T-helper 1 cell treated with Interleukin-12 subunit alpha and Interleukin-12 subunit beta and Interleukin-4 antibody, amounts not matched to agents 30 μg/mL and 1 μg/mL, for 36 hours (primary cell): Measurements from ENCODE around the gene PODXL.

Experiments
- H3K27ac Mint-ChIP-seq: one replicate; pipeline ENCODE4 v1.8.0; 2021; ENCODE audit warnings: mild to moderate bottlenecking, mixed read lengths
- H3K27me3 Mint-ChIP-seq: one replicate; pipeline ENCODE4 v1.8.0; 2021; ENCODE audit warnings: low read depth, mixed read lengths
- H3K36me3 Mint-ChIP-seq: one replicate; pipeline ENCODE4 v1.8.0; 2021; ENCODE audit warnings: low read depth, mixed read lengths
- H3K4me1 Mint-ChIP-seq: one replicate; pipeline ENCODE4 v1.8.0; 2021; ENCODE audit warnings: low read depth, mixed read lengths
- H3K4me3 Mint-ChIP-seq: one replicate; pipeline ENCODE4 v1.8.0; 2021; ENCODE audit warnings: mild to moderate bottlenecking, moderate library complexity, mixed read lengths
- H3K9me3 Mint-ChIP-seq: one replicate; pipeline ENCODE4 v1.8.0; 2021; ENCODE audit warnings: mixed read lengths

The PODXL gene

DNA sequence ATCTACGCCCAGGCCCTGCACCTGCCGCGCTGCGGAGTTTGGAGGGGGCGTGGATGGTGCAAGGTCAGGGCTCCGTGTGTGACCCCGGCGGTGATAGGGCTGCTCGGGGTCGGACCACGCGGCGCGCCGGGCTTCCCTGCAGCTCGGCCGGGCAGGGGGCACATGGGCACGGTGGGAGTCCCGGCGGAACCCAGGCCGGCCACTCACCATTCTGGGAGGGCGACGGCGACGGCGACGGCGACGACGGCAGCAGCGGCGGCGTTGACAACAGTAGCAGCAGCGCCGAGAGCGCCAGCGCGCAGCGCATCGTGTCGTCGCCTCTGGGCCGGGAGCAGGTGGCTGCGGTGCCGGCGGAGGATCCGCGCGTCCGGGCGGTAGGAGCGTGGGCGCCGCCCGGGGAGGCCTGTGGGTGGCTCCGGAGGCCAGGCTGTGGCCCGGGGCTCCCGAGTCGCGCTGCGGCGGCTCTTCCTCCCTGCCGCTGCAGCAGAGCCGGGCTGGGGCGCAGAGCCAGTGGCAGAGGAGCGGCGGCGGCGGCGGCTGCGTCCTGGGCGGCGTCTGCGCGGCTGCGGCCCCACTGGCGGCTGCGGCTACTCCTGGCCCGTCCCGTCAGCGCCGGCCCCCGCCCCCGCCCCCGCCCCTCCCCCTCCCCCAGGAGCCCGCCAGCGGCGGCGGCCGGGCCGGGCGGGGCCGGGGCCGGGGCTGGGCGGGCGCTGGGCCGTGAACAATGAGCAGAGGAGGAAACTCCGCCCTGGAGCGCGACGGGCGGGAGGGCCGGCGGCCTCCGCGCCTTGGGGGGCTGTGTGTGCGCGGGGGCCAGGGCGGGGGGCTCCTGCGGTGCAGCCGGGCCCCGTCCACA lies at the start of gene PODXL:
Gene PODXL, minus strand, starts transcription at position 576 of the 856 bp plus-strand sequence. Its CDS starts 269 bp downstream, at position 307.
- no peaks in the 10 kb centered on the region for H3K9me3 Mint-ChIP-seq
- peak within 1 kb of the TSS; percentile 75 for H3K4me3 Mint-ChIP-seq
- no peaks in the 10 kb centered on the region for H3K36me3 Mint-ChIP-seq
- H3K4me1 Mint-ChIP-seq = peaks cover 13% of the 10 kb centered on the region
- peaks cover 76% of the 10 kb centered on the region for H3K27me3 Mint-ChIP-seq
- peak within 1 kb of the TSS; percentile 36 for H3K27ac Mint-ChIP-seq

DNA sequence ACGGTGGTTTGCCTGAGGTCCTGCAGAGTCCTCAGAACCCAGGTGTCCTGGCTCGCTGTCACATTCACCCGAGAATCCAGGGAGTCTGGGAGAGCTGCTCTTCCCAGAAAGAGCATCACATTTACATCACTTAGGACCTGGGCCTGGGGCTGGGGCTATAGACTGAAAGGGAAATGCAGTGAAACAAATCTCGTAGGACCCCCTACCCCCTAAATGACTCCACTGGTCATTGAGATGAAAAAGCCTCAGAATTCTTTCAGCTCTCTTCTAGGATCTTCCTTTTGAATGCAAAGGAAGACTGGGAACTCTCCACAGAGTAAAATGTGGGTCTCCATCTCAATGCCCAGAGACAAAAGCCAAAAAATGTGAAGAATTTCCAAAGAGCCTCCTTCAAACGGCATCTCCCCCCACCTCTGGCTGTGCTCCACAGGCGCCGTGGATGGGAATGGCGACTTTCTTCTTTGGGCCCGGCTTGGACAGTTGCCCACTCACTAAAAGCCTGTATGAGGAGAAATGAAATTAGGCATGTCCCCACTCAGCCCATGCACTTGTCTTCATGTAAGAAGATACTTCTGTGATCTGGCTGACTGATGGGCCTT lies 49.0 kb upstream of the PODXL start:
- Mint-ChIP-seq H3K27ac (no peak overlapping the region), H3K27me3 (peaks cover 37% of the 10 kb centered on the region), H3K4me1 (peaks cover 2% of the 10 kb centered on the region), H3K36me3 (no peaks in the 10 kb centered on the region), H3K9me3 (no peaks in the 10 kb centered on the region), H3K4me3 (no peak overlapping the region)

DNA sequence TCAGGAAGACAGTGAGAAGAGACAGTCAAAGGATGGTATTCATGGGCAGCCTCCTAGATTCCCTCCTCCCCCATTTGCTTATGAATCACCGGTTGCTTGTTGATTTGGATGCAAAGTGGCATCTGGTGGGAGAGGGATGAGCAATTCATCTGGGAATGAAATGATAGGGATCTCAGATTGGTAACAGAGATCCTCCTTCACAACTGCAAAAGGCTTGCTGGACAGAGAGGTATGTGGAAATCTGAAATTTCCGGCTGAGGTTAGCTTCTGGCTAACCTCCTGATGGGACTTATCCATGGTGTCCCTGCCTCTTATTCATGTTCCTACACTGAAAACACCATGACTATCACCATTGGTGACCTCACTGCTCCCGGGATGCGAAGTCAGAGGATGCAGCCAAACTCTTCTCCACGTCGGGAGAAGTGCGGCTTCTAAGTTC lies 48.4 kb upstream of the PODXL start:
- H3K27me3 Mint-ChIP-seq = peaks cover 37% of the 10 kb centered on the region

DNA sequence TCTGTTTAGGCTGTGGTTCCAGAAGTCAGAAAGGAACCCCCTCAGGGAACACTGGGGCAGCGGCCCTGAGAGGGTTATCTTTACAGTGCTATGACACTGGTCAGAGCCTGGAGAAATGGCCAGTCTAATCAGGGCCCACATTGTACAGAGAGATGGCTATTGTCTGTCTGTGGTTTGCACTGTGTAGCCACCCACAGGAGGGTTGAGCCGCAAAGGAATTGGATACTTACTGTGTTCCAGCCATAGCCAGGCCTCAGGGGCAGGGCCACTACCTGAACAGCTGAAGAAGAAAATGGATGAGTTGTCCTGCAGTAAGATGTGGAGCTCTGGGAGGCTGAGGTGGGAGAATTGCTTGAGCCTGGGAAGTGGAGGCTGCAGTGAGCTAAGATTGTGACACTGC lies 47.5 kb upstream of the PODXL start:
- Mint-ChIP-seq H3K27me3 (peaks cover 37% of the 10 kb centered on the region), H3K27ac (no peak overlapping the region), H3K4me1 (peaks cover 2% of the 10 kb centered on the region), H3K9me3 (no peaks in the 10 kb centered on the region), H3K36me3 (no peaks in the 10 kb centered on the region), H3K4me3 (no peak overlapping the region)

More for the DNA sequence above, 48.4 kb upstream of the PODXL start:
- H3K36me3 Mint-ChIP-seq = no peaks in the 10 kb centered on the region
- no peaks in the 10 kb centered on the region for H3K9me3 Mint-ChIP-seq
- H3K27ac Mint-ChIP-seq = no peak overlapping the region
- H3K4me1 Mint-ChIP-seq = peaks cover 2% of the 10 kb centered on the region
- H3K4me3 Mint-ChIP-seq = no peak overlapping the region

DNA sequence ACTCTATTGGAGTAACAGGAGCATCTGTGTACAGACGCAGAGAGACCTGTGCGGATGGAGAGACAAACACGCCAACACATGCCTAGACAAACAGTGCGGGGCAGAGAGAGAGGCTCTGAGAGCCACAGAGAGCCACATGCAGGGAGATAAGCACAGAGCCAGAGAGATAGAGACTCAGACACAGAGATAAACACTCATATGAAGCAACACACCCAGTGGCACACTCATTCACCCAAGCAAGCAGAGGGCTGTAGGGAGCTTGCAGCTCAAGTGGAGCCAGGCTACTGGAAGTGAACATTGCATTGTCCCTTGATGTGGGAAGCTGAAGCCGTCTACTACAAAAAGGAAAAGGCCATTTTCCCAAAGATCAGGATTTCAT lies 46.6 kb upstream of the PODXL start:
- no peaks in the 10 kb centered on the region for H3K9me3 Mint-ChIP-seq
- peaks cover 37% of the 10 kb centered on the region for H3K27me3 Mint-ChIP-seq
- no peaks in the 10 kb centered on the region for H3K36me3 Mint-ChIP-seq
- H3K4me3 Mint-ChIP-seq = no peak overlapping the region
- H3K4me1 Mint-ChIP-seq = peaks cover 2% of the 10 kb centered on the region
- no peak overlapping the region for H3K27ac Mint-ChIP-seq

DNA sequence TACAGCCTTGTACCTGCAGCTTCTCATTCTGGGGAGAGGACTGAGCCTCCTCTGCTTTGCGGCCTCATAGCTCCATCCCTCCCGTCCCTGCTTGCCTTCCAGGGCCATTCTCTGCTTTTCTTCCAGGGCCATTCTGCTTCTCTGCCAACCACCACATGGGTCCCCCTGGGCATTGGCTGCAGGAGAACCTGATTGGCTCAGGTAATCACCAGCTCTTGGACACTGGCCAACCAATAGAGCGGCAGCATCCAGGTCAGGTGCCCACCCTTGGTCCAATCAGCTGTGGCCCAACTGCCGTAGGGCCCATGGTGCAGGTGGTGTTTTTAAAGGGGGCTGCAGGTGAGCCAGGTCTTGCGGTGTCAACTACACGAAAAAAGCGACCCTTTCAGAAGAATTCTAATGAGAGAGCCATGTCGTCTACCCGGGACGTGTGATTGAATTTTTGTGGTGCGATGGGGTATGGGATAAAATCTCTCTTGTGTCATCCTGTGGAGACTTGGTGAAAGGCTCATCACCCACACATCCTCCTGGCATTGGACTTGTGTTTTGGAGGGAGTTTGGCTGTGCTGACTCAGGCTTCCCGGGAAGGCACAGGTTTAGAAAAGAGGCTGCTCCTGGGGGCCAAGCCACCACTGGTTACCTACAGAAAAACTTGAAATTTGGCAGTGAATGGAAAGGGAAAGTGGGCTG lies 46.0 kb upstream of the PODXL start:
- peaks cover 2% of the 10 kb centered on the region for H3K4me1 Mint-ChIP-seq
- H3K27me3 Mint-ChIP-seq = peaks cover 35% of the 10 kb centered on the region
- no peaks in the 10 kb centered on the region for H3K36me3 Mint-ChIP-seq
- no peaks in the 10 kb centered on the region for H3K9me3 Mint-ChIP-seq
- no peak overlapping the region for H3K4me3 Mint-ChIP-seq
- H3K27ac Mint-ChIP-seq = no peak overlapping the region

DNA sequence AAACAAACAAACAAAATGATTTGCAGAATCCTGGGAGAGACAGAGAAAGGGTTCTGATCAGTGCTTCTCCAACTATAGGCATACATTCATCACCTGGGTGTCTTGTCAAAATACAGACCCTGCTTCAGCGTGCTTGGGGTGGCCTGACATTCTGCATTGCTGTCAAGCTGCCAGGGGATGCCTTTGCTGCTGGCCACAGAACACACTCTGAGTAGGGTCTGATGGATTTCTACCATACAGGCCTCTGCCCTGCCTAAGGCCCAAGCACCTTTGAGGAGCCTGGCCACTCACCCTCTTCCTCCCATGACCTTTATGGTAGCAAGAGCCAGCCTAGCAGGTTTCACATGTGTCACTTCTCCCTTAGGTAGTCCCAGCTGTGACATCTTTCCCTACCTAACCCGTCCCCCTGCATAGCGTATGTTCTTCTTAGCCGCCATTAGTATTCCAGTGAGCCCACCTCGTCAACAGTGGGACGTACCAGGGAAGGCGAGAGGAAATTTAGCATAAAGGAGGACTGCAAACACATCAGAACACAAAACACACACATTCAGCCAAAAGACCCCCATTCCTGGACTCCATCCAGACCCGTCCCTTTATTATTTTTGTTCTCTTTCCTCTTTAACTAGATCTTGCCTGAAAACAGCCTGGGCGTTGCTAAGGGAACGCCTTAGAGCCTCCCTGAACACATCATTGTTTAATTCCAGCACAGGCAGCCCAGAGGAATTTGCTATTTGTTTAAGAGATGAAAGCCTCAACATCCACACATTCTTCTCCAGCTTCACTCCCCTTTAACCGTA lies 43.9 kb upstream of the PODXL start:
- H3K27me3 Mint-ChIP-seq = peaks cover 20% of the 10 kb centered on the region
- no peaks in the 10 kb centered on the region for H3K4me1 Mint-ChIP-seq
- H3K4me3 Mint-ChIP-seq = no peak overlapping the region
- H3K36me3 Mint-ChIP-seq = no peaks in the 10 kb centered on the region
- no peaks in the 10 kb centered on the region for H3K9me3 Mint-ChIP-seq
- H3K27ac Mint-ChIP-seq = no peak overlapping the region

DNA sequence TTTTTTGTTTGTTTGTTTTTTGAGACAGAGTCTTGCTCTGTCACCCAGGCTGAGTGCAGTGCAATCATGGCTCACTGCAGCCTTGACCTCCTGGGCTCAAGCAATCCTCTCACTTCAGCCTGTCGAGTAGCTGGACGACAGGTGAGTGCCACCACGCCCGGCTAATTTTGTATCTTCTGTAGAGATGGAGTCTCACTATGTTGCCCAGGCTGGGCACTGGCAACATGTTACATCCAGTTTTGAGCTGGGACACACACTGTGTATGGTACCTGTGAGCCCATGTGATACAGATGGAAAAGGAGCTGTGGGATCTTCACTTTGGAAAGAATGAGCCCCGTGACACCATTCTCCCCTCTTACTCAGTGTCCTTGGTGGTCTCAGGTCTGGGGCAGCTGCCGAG lies 40.4 kb upstream of the PODXL start:
- Mint-ChIP-seq H3K4me1 (no peaks in the 10 kb centered on the region), H3K27ac (no peak overlapping the region), H3K27me3 (no peaks in the 10 kb centered on the region), H3K36me3 (no peaks in the 10 kb centered on the region), H3K4me3 (no peak overlapping the region), H3K9me3 (no peaks in the 10 kb centered on the region)

DNA sequence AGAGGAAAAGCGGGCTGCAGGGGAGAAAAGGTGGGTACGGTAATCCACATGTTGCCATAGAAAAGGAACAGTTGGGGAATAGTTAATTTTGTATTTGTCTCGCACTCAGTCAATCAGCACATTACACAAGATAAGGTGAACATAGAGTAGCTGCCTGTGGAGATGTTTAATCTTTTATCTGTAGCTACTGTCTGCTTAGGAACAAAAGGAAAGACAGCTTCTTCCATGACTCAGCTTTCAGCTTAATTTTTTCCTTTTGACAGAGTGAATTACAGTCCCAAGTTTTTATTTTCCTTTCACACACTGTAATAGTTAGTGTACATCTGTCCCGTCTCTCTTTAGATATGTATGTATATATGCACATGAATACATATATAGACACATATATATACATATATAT lies 39.3 kb upstream of the PODXL start:
- H3K9me3 Mint-ChIP-seq = no peaks in the 10 kb centered on the region
- H3K27me3 Mint-ChIP-seq = no peaks in the 10 kb centered on the region
- H3K4me3 Mint-ChIP-seq = no peak overlapping the region
- H3K36me3 Mint-ChIP-seq = no peaks in the 10 kb centered on the region
- H3K27ac Mint-ChIP-seq = no peak overlapping the region
- no peaks in the 10 kb centered on the region for H3K4me1 Mint-ChIP-seq

DNA sequence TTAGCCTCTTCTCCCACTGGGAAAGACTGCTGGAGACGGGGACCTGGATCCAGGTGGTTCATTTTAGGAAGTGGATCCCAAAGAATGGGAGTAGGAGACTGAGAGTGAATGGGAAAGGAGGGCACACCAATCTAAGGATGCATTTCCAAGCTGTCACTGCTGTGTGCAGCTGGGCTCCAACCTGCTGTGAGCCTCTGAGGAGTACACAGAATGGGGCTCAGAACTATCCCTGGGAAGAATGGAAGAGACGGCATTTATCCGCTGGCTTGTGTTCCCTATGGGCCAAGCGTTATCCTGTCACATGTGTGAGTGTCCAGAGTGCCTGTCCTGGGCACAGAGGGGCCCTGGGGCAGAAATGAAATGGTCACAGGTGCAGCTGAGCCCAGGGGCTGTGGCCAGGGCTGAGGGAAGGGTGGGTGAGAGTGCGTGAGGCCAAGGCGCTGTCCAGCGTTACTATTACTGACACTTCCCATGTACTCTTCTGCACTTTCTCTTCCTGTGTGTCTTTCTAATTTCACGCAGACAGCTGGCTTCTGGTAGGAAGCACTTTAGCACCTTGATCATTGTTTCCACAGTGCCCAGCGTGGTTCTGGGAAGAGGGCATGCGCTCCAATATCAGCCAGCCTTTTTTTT lies 35.4 kb upstream of the PODXL start:
- H3K27me3 Mint-ChIP-seq = no peaks in the 10 kb centered on the region
- H3K9me3 Mint-ChIP-seq = no peaks in the 10 kb centered on the region
- H3K27ac Mint-ChIP-seq = no peak overlapping the region
- no peaks in the 10 kb centered on the region for H3K36me3 Mint-ChIP-seq
- H3K4me1 Mint-ChIP-seq = no peaks in the 10 kb centered on the region
- no peak overlapping the region for H3K4me3 Mint-ChIP-seq

DNA sequence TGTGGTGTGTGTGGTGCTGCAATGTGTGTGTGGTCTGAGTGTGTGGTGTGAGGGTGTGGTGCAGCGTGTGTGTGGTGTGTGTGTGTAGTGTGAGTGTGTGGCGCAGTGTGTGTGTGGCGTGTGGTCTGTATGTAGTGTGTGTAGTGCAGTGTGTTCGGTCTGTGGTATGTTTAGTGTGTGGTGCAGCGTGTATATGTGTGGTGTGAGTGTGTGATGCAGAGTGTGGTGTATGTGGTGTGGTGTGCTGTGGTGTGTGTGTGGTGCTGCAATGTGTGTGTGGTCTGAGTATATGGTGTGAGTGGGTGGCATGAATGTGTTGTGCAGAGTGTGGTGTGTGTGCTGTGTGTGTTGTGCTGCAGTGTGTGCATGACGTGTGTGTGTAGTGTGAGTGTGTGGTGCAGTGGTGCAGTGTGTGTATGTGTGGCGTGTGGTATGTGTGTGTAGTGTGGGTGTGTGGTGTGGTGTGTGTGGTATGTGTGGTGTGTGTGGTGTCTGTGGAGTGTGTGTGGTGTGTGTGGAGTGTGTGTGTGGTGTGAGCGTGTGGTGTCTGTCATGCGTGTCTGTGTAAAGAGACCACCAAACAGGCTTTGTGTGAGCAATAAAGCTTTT lies 31.0 kb upstream of the PODXL start:
- H3K27ac Mint-ChIP-seq = no peak overlapping the region
- no peaks in the 10 kb centered on the region for H3K27me3 Mint-ChIP-seq
- no peaks in the 10 kb centered on the region for H3K4me1 Mint-ChIP-seq
- H3K36me3 Mint-ChIP-seq = no peaks in the 10 kb centered on the region
- no peaks in the 10 kb centered on the region for H3K9me3 Mint-ChIP-seq
- H3K4me3 Mint-ChIP-seq = no peak overlapping the region

DNA sequence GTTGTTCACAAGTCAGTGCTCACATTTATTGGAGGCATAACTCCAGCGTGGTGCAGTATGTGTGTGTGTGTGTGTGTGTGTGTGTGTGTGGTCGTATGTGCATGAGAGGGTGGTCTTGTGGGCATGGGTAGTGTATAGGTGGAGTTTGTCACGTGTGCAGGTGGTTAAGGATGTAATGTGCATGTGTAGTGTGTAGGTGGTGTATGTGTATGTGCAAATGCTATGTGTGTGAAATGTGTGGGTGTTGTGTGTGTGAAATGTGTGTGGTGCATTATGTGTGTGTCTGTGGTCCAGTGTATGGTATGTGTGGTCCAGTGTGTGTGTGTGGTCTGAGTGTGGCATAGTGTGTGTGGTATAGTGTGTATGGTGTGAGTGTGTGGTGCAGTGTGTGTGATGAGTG lies 30.3 kb upstream of the PODXL start:
- no peaks in the 10 kb centered on the region for H3K27me3 Mint-ChIP-seq
- H3K4me1 Mint-ChIP-seq = no peaks in the 10 kb centered on the region
- H3K27ac Mint-ChIP-seq = no peak overlapping the region
- no peaks in the 10 kb centered on the region for H3K36me3 Mint-ChIP-seq
- no peaks in the 10 kb centered on the region for H3K9me3 Mint-ChIP-seq
- no peak overlapping the region for H3K4me3 Mint-ChIP-seq

DNA sequence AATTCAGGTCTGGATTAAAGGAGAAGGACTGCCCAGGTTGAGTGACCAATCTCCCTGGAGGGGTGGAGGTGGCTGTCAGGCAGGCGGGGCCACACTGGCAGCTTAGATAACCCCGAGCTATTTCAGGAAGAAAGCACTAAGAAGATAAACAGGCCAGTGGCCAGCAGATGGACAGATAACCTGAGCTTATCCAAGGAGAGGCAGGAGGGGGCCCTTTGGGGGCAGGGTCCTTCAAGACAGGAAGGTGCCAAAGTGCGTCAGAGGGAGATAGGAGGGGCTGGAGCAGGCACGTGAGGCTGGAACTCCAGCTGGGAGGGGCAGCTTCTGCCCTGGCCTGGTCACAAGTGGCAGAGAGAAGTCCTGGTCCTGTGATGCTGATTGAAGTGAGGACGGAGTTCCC lies 29.8 kb upstream of the PODXL start:
- Mint-ChIP-seq H3K27ac (no peak overlapping the region), H3K9me3 (no peaks in the 10 kb centered on the region), H3K4me3 (no peak overlapping the region), H3K36me3 (no peaks in the 10 kb centered on the region), H3K4me1 (no peaks in the 10 kb centered on the region), H3K27me3 (no peaks in the 10 kb centered on the region)

DNA sequence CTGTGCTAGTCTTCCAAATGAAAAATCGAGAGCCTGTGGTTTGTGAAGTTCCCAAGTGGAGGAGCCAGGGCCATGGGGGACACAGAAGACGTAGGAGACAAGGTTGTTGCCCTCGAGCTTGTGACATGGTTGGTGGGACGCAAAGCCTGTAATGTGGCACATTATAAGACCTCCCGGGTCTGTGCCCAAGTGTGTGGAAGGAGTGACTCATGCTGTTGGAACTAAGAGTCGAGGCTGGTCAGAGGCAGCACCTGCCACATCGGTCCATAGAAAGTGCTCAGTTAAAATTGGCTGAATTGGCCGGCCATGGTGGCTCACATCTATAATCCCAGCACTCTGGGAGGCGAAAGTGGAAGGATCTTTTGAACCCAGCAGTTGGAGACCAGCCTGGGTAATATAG lies 27.0 kb upstream of the PODXL start:
- Mint-ChIP-seq H3K27me3 (no peaks in the 10 kb centered on the region), H3K27ac (no peak overlapping the region), H3K36me3 (no peaks in the 10 kb centered on the region), H3K9me3 (no peaks in the 10 kb centered on the region), H3K4me1 (no peaks in the 10 kb centered on the region), H3K4me3 (no peak overlapping the region)
